Measurements from ENCODE around the gene CLDN19. TPM values are rescaled to one million over a fixed set of nuclear protein-coding genes. Genes with fewer than 3 reads are reported as not detected.
"Not testable (repeated sequence)": the region's sequence is repeated elsewhere in the genome, so short reads cannot be mapped to it uniquely, and the experiment has no call there.

The CLDN19 gene
- total RNA-seq, 4 donors from 2014 or later = 1.5 TPM; not detected in 3

DNA sequence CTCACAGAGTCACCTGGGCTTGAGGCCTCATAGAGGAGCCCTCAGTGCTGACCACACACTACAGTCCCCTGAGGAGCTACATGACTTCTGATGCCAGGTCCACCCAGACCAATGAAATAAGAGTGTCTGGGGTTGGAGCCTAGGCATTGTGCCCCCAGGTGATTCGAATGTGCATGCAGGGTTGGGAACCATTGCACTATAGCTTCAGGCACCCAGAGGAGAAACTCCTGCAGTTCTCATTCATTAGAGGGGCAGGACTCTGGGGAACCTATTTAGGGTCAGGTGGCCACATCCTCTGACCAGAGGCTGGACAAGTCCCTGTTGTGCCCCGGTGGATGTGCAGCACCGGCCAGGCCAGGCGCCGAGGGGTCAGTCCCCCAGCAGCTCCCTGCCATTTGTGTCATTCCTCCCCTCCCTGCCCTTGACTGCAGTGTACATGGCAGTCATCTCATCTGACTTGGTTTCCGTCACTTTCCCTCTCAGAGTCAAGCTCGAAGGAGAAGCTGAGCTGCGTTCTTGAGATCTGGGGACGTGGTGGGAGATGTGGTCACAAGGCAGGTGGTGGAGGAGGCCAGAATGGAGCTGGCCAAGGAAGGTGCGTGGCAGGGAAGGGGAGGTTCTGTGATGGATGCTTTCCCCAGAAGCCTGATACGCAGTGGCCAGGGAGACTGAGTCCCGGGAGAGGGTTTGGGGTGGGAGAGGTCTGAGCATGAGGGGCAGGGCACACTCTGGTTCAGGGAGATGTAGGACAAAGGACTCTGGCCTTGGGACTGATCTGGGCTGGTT is 6.4 kb downstream of the CLDN19 start:
- Histone ChIP-seq H3K9me3 (no peaks in the 10 kb centered on the region), H3K27me3 (peaks cover 7% of the 10 kb centered on the region), H3K36me3 (no peaks in the 10 kb centered on the region), H3K4me3 (no peak overlapping the region), H3K27ac (no peak overlapping the region), H3K4me1 (no peaks in the 10 kb centered on the region)
- no peak for ATAC-seq
- 81 to 86% methylated on average over 3 to 4 of the region's 12 CpGs for WGBS, 2 donors (ENCODE audit: low coverage in 1 of 2)
- TF ChIP-seq EP300 (IDR thresholded peaks at IDR 0.05) = no peak
- TF ChIP-seq, protein P1, sequence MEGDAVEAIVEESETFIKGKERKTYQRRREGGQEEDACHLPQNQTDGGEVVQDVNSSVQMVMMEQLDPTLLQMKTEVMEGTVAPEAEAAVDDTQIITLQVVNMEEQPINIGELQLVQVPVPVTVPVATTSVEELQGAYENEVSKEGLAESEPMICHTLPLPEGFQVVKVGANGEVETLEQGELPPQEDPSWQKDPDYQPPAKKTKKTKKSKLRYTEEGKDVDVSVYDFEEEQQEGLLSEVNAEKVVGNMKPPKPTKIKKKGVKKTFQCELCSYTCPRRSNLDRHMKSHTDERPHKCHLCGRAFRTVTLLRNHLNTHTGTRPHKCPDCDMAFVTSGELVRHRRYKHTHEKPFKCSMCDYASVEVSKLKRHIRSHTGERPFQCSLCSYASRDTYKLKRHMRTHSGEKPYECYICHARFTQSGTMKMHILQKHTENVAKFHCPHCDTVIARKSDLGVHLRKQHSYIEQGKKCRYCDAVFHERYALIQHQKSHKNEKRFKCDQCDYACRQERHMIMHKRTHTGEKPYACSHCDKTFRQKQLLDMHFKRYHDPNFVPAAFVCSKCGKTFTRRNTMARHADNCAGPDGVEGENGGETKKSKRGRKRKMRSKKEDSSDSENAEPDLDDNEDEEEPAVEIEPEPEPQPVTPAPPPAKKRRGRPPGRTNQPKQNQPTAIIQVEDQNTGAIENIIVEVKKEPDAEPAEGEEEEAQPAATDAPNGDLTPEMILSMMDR (IDR thresholded peaks at IDR 0.05) = no peak
- TF ChIP-seq POLR2AphosphoS5 (IDR thresholded peaks at IDR 0.05) = no peak
- TF ChIP-seq POLR2A (IDR thresholded peaks at IDR 0.05) = no peak

DNA sequence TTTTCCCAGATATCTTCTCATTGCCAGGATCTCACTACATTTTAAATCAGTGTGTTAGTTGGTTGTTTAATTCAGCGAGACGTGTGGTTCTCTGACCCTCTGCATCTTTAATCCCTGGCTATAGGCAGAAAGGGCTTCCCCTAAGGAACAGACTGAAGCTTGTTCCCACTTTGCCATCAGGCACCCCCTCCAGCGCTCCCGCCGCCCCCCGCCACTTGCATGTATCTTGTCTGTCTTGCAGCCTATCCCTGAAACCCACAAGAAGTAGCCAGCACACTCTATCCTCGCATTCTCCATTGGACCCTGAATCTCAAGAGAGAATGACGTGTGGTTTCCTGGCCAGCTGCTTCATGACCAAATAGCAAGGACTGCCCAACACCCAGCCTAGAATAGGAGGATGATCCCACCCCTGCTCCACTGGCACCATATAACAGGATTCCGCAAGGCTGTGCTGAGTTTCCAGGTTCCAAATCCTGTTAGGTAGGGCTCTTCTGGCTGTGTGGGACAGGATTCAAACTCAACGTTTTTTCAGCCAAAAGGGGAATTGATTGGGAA is 7.8 kb downstream of the CLDN19 start:
- Histone ChIP-seq H3K27ac (no peak overlapping the region), H3K4me3 (no peak overlapping the region), H3K27me3 (peaks cover 7% of the 10 kb centered on the region), H3K9me3 (no peaks in the 10 kb centered on the region), H3K4me1 (no peaks in the 10 kb centered on the region), H3K36me3 (no peaks in the 10 kb centered on the region)
- WGBS, 2 donors (ENCODE audit: low coverage in 1 of 2) = 17% methylated on average over 1 of the region's 10 CpGs; no CpG with 5 or more reads in 1 of the 2 donors
- TF ChIP-seq POLR2A (IDR thresholded peaks at IDR 0.05) = no peak
- TF ChIP-seq POLR2AphosphoS5 (IDR thresholded peaks at IDR 0.05) = no peak
- TF ChIP-seq, protein P1 (IDR thresholded peaks at IDR 0.05) = no peak
- no peak for TF ChIP-seq EP300 (IDR thresholded peaks at IDR 0.05)
- no peak for ATAC-seq

DNA sequence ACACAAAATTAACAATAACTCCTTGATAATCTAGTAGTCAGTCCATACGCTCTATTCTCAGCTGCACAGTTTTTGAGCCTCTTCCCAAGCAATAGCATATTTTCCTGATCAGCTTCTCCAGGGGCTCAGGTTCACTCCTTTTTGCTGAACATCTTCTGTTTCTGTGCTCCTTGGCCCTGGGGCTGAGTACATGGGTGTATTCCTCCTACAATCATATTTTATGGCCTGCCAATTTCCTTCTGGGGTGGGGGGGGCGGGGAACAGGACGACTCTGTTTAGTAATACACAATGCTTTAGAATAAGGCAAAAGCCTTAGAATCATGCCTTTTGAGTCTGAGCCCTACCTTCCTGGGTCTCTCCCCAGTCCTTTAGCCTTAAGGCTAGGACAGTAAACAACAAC is 8.5 kb downstream of the CLDN19 start:
- no peaks in the 10 kb centered on the region for H3K9me3 ChIP-seq
- H3K27ac ChIP-seq = no peak overlapping the region
- H3K4me3 ChIP-seq = no peak overlapping the region
- 78 to 92% methylated on average over 2 to 3 of the region's 3 CpGs for whole genome bisulfite sequencing, 2 donors (ENCODE audit: low coverage in 1 of 2)
- H3K27me3 ChIP-seq = peaks cover 7% of the 10 kb centered on the region
- H3K4me1 ChIP-seq = no peaks in the 10 kb centered on the region
- ATAC-seq = no peak
- TF ChIP-seq, protein P1 (IDR thresholded peaks at IDR 0.05) = no peak
- TF ChIP-seq POLR2A (IDR thresholded peaks at IDR 0.05) (no peak), EP300 (IDR thresholded peaks at IDR 0.05) (no peak), POLR2AphosphoS5 (IDR thresholded peaks at IDR 0.05) (no peak)
- H3K36me3 ChIP-seq = no peaks in the 10 kb centered on the region

DNA sequence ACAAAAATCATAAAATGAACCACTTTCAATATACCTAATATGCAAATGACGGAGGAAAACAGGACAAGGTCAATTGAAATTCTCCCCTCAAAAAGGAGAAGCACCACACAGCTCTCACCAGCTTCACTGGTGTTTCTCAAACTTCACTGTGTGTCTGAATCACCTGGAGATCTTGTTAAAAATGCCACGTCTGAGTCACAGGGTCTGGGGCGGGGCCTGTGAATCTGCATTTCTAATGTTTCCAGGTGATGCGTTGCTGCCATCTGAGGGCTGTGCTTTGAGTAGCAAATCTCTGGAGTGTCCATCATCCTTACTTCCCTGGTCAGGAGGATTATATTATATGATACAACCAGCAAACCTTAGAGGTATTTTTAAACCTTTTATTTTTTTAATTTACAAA is 9.0 kb downstream of the CLDN19 start:
- H3K27ac ChIP-seq = no peak overlapping the region
- TF ChIP-seq, protein P1 (IDR thresholded peaks at IDR 0.05) = no peak
- TF ChIP-seq EP300 (IDR thresholded peaks at IDR 0.05) (no peak), POLR2AphosphoS5 (IDR thresholded peaks at IDR 0.05) (no peak), POLR2A (IDR thresholded peaks at IDR 0.05) (no peak)
- no peak for ATAC-seq
- no peaks in the 10 kb centered on the region for H3K9me3 ChIP-seq
- H3K36me3 ChIP-seq = no peaks in the 10 kb centered on the region
- 62 to 76% methylated on average over 4 of the region's 4 CpGs for WGBS, 2 donors (ENCODE audit: low coverage in 1 of 2)
- no peak overlapping the region for H3K4me3 ChIP-seq
- peaks cover 7% of the 10 kb centered on the region for H3K27me3 ChIP-seq
- no peaks in the 10 kb centered on the region for H3K4me1 ChIP-seq

DNA sequence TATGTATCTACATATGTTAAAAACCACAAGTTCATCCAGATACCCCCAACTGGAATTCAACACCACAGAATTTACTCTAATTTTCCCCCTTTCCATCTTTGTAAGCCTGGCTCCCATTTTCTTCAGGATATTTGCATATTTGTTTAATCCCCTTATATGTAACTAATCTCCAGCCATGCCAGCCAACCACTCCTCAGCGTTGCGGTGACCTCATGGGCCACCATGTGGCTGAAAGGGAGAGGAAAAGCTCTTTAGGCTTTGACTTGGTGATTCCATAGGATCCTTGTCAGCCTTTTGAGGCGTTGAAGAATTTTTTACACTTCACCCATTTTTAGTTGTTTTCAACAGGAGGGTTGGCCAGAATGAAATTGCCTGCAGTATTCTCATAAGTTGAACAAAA is 10.0 kb downstream of the CLDN19 start:
- H3K9me3 ChIP-seq = no peaks in the 10 kb centered on the region
- TF ChIP-seq, protein P1 (IDR thresholded peaks at IDR 0.05) = no peak
- TF ChIP-seq POLR2A (IDR thresholded peaks at IDR 0.05) = no peak
- no peak for TF ChIP-seq EP300 (IDR thresholded peaks at IDR 0.05)
- TF ChIP-seq POLR2AphosphoS5 (IDR thresholded peaks at IDR 0.05) = no peak
- peaks cover 7% of the 10 kb centered on the region for H3K27me3 ChIP-seq
- H3K4me3 ChIP-seq = no peak overlapping the region
- no peak overlapping the region for H3K27ac ChIP-seq
- H3K36me3 ChIP-seq = no peaks in the 10 kb centered on the region
- 72 to 86% methylated on average over 1 to 3 of the region's 3 CpGs for WGBS, 2 donors (ENCODE audit: low coverage in 1 of 2)
- ATAC-seq = no peak
- no peaks in the 10 kb centered on the region for H3K4me1 ChIP-seq

DNA sequence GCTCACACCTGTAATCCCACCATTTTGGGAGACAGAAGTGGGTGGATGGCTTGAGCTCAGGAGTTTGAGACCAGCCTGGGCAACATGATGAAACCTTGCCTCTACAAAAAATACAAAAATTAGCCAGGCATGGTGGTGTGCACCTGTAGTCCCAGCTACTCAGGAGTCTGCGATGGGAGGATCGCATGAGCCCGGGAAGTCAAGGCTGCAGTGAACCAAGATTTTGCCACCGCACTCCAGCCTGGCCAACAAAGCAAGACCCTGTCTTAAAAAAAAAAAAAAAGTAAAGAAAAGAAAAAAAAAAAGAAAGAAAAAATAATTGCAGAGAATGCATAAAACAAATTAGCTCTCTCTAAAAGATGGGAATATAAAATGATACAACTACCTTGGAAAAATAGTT is 14.2 kb downstream of the CLDN19 start:
- not testable (repeated sequence) for ATAC-seq, H3K4me1 ChIP-seq, H3K4me3 ChIP-seq, H3K36me3 ChIP-seq, H3K27ac ChIP-seq, H3K27me3 ChIP-seq, H3K9me3 ChIP-seq
- 90 to 96% methylated on average over 4 of the region's 4 CpGs for WGBS, 2 donors (ENCODE audit: low coverage in 1 of 2)

Measured in gastroesophageal sphincter (tissue), 4 donors.